ENCODE data around the gene ACYP1. TPM values are rescaled to one million over a fixed set of nuclear protein-coding genes. Genes with fewer than 3 reads are reported as not detected.

ACYP1 gene
- polyA plus RNA-seq, 1 experiment: 9.0 TPM

DNA sequence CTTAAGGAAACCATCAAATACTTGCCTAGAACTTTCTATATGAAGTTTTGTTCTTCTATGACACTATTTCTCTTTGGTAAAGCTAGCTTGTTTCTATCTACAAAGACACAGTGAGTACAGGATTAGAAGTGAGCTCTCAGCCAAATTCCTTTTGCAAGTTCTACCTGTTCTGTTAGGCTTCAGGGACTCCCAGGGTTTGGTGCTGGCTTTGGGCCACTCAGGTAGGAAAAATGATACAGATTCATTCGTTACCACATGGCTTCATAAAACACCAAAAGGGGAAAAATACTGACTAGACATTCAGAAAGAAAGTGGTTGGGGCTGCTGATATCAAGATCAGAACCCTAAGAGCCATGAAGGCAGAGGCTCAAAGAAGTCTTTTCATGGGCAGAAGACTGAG is 19.4 kb upstream of the ACYP1 start:
- no peak for DNase-seq (ENCODE audit: low read depth)
- POLR2A ChIA-PET: no interaction called here
- Histone ChIP-seq H3K36me3 (ENCODE audit: control insufficient read depth, insufficient read depth, low read length) (peaks cover 8% of the 10 kb centered on the region), H3K4me3 (ENCODE audit: low read depth, low read length) (no peak overlapping the region), H3K27me3 (ENCODE audit: control insufficient read depth, insufficient read depth, low read length) (no peaks in the 10 kb centered on the region)
- no peak for TF ChIP-seq CTCF (IDR thresholded peaks at IDR 0.05; ENCODE audit: insufficient read depth, low read depth, low read length)
- CTCF ChIA-PET: interaction anchor here (1.0 to 2.1 kb wide), 4 partner anchors 109 to 178 kb away, joined by 3 to 12 read pairs (median 4); no protein-coding TSS in a partner anchor

GRCh38 chr14:75081660-75082229 is 17.9 kb upstream of the ACYP1 start:
- Histone ChIP-seq H3K4me3 (ENCODE audit: low read depth, low read length) (no peak overlapping the region), H3K27me3 (ENCODE audit: control insufficient read depth, insufficient read depth, low read length) (no peaks in the 10 kb centered on the region), H3K36me3 (ENCODE audit: control insufficient read depth, insufficient read depth, low read length) (peaks cover 5% of the 10 kb centered on the region)
- ChIA-PET CTCF (interaction anchor here (0.5 to 1.3 kb wide), 3 partner anchors 11 to 167 kb away, joined by 3 to 4 read pairs (median 3); no protein-coding TSS in a partner anchor), POLR2A (no interaction called here)
- no peak for DNase-seq (ENCODE audit: low read depth)
- TF ChIP-seq CTCF (IDR thresholded peaks at IDR 0.05; ENCODE audit: insufficient read depth, low read depth, low read length): no peak

GRCh38 chr14:75079521-75079920 is 15.7 kb upstream of the ACYP1 start:
- POLR2A ChIA-PET: no interaction called here
- Histone ChIP-seq H3K4me3 (ENCODE audit: low read depth, low read length) (no peak overlapping the region), H3K36me3 (ENCODE audit: control insufficient read depth, insufficient read depth, low read length) (peaks cover 2% of the 10 kb centered on the region), H3K27me3 (ENCODE audit: control insufficient read depth, insufficient read depth, low read length) (no peaks in the 10 kb centered on the region)
- TF ChIP-seq CTCF (IDR thresholded peaks at IDR 0.05; ENCODE audit: insufficient read depth, low read depth, low read length): no peak
- CTCF ChIA-PET: interaction anchor here (1.0 to 3.6 kb wide), 5 partner anchors 9 to 225 kb away, joined by 3 to 25 read pairs (median 4); no protein-coding TSS in a partner anchor
- no peak for DNase-seq (ENCODE audit: low read depth)

DNA sequence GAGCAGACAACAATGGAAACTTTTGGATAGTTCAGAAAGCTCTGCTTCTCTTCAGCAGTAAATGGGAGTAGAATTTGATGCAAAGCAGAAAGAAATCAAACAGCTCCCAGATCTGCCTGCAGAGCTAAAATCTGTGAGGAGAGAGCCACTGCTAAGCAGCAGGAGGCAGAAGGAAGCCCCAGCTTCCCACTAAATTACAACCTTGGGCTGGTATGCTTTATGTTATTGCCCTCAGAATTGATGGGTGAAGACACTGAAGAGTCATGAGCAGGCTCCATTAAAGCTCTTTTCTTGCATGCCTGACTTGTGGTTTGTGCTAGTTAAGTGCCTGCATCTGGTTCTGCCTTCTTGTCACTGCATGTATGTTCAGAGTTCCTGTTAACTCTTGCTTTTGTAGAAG is 14.0 kb upstream of the ACYP1 start:
- no peak for DNase-seq (ENCODE audit: low read depth)
- POLR2A ChIA-PET: no interaction called here

DNA sequence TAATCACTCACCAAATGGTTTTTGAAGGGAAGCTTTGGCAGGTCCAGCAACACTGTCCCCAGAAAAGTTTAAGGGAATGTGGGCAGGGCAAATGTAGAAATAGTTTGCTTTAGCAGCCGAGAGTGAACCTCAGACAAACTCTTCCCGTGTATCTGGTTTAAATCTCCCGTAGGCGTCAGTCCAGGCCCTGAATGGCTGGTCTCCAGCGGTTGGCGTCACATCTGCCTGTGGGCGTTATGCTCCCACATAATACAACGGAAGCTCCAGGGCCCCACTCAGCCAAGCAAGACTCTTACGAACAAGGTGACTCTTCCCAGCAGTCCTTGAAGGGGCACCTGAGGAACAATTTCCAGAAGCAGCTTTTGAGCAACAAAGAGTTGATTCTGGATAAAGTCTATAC is 6.6 kb upstream of the ACYP1 start:
- CTCF ChIA-PET: interaction anchor here (0.7 to 3.8 kb wide), 6 partner anchors 12 to 206 kb away, joined by 3 to 22 read pairs (median 4); no protein-coding TSS in a partner anchor

More for the DNA sequence above, 14.0 kb upstream of the ACYP1 start:
- H3K36me3 ChIP-seq (ENCODE audit: control insufficient read depth, insufficient read depth, low read length): no peaks in the 10 kb centered on the region
- CTCF ChIA-PET: interaction anchor here (0.9 to 3.6 kb wide), 5 partner anchors 11 to 218 kb away, joined by 3 to 25 read pairs (median 3); partner anchors contain the start of gene RPS6KL1
- no peaks in the 10 kb centered on the region for H3K27me3 ChIP-seq (ENCODE audit: control insufficient read depth, insufficient read depth, low read length)
- TF ChIP-seq CTCF (IDR thresholded peaks at IDR 0.05; ENCODE audit: insufficient read depth, low read depth, low read length): no peak
- H3K4me3 ChIP-seq (ENCODE audit: low read depth, low read length): no peak overlapping the region

More for the DNA sequence above, 6.6 kb upstream of the ACYP1 start:
- H3K4me3 ChIP-seq (ENCODE audit: low read depth, low read length): no peak overlapping the region
- no peaks in the 10 kb centered on the region for H3K36me3 ChIP-seq (ENCODE audit: control insufficient read depth, insufficient read depth, low read length)
- no peak for DNase-seq (ENCODE audit: low read depth)
- TF ChIP-seq CTCF (IDR thresholded peaks at IDR 0.05; ENCODE audit: insufficient read depth, low read depth, low read length): no peak
- POLR2A ChIA-PET: interaction anchor here (0.6 kb wide), 1 partner anchor 147 kb away, joined by 7 read pairs; the partner anchor contains the start of gene RPS6KL1
- H3K27me3 ChIP-seq (ENCODE audit: control insufficient read depth, insufficient read depth, low read length): no peaks in the 10 kb centered on the region
